ENCODE data around the gene EVL.

EVL gene

GRCh38 chr14:100088226-100088625, 23.0 kb downstream of the EVL start:
- no peak for DNase-seq

GRCh38 chr14:100091386-100091785, 26.2 kb downstream of the EVL start:
- DNase-seq = no peak

GRCh38 chr14:100092832-100093231, 27.6 kb downstream of the EVL start:
- no peak for DNase-seq

GRCh38 chr14:100093319-100093718, 28.1 kb downstream of the EVL start:
- DNase-seq = no peak

GRCh38 chr14:100096656-100097055, 31.4 kb downstream of the EVL start:
- no peak for DNase-seq

- no peak for DNase-seq
Measured at GRCh38 chr14:100098171-100098570, 32.9 kb downstream of the EVL start.

GRCh38 chr14:100100032-100100703, 34.9 kb downstream of the EVL start:
- no peak for DNase-seq

- DNase-seq = no peak
Measured at GRCh38 chr14:100102156-100102785, 37.0 kb downstream of the EVL start.

- peak; percentile 32 for DNase-seq
Measured at GRCh38 chr14:100103250-100104005, 38.2 kb downstream of the EVL start.

GRCh38 chr14:100104006-100104352, 38.8 kb downstream of the EVL start:
- DNase-seq = peak; percentile 17

- DNase-seq = peak; percentile 47
Measured at GRCh38 chr14:100104523-100105300, 39.5 kb downstream of the EVL start.

GRCh38 chr14:100105357-100106169, 40.3 kb downstream of the EVL start:
- peak; percentile 18 for DNase-seq

GRCh38 chr14:100106250-100107112, 41.3 kb downstream of the EVL start:
- DNase-seq = peak; percentile 66

GRCh38 chr14:100107236-100107635, 42.0 kb downstream of the EVL start:
- DNase-seq = no peak

GRCh38 chr14:100108042-100108825, 43.0 kb downstream of the EVL start:
- peak; percentile 87 for DNase-seq

GRCh38 chr14:100108840-100109593, 43.8 kb downstream of the EVL start:
- DNase-seq = no peak

- DNase-seq = no peak
Measured at GRCh38 chr14:100109594-100109955, 44.4 kb downstream of the EVL start.

GRCh38 chr14:100110816-100111215, 45.6 kb downstream of the EVL start:
- DNase-seq = no peak

- DNase-seq = no peak
Measured at GRCh38 chr14:100111931-100112704, 46.9 kb downstream of the EVL start.
